Mesenchymal stem cell (in vitro differentiated cells and primary cell): ENCODE data around the gene CCDC195.

Experiments used
- DNase-seq: peaks from one replicate; pipeline ENCODE4 v3.0.0-alpha.2; 2013
- H2AFZ ChIP-seq: one replicate; pipeline ENCODE4 v1.6.1; 2013; ENCODE audit warnings: low read depth, mild to moderate bottlenecking, control low read depth, inconsistent platforms, low read length, moderate library complexity
- H2AK5ac ChIP-seq: 2 replicates; pipeline ENCODE4 v1.6.1; 2013; ENCODE audit warnings: low read length, moderate library complexity, mild to moderate bottlenecking, inconsistent platforms; ENCODE audit not compliant: severe bottlenecking
- H2BK120ac ChIP-seq: one replicate; pipeline ENCODE4 v1.6.1; 2013; ENCODE audit warnings: low read depth, mild to moderate bottlenecking, inconsistent platforms, low read length, moderate library complexity
- H2BK12ac ChIP-seq, 2 experiments: one replicate each; pipeline ENCODE4 v1.6.1; 2013; ENCODE audit warnings: inconsistent platforms in 2 of 2, low read length in 2 of 2, mild to moderate bottlenecking in 2 of 2, moderate library complexity in 2 of 2, control low read depth in 1 of 2
- H2BK15ac ChIP-seq: one replicate; pipeline ENCODE4 v1.6.1; 2013; ENCODE audit warnings: mild to moderate bottlenecking, low read depth, inconsistent platforms; ENCODE audit not compliant: poor library complexity, severe bottlenecking
- H2BK5ac ChIP-seq: 2 replicates; pipeline ENCODE4 v1.6.1; 2013; ENCODE audit warnings: low read depth, mild to moderate bottlenecking, low read length, control low read depth, inconsistent platforms; ENCODE audit not compliant: poor library complexity, severe bottlenecking
- H3K14ac ChIP-seq, 2 experiments: one replicate each; pipeline ENCODE4 v1.6.1; 2013; ENCODE audit warnings: inconsistent platforms in 2 of 2, low read length in 2 of 2, control low read depth in 1 of 2, mild to moderate bottlenecking in 1 of 2, moderate library complexity in 1 of 2
- H3K18ac ChIP-seq, 2 experiments: one replicate each; pipeline ENCODE4 v1.6.1; 2013; ENCODE audit warnings: inconsistent platforms in 2 of 2, low read length in 2 of 2, control low read depth in 1 of 2, low read depth in 1 of 2, mild to moderate bottlenecking in 1 of 2
- H3K23ac ChIP-seq, 2 experiments: one replicate each; pipeline ENCODE4 v1.6.1; 2013; ENCODE audit warnings: inconsistent platforms in 2 of 2, low read length in 2 of 2, mild to moderate bottlenecking in 2 of 2, moderate library complexity in 2 of 2, control low read depth in 1 of 2
- H3K27ac ChIP-seq: 2 replicates; pipeline ENCODE4 v1.5.1; 2013; ENCODE audit warnings: mild to moderate bottlenecking, moderate library complexity, low read length, control low read depth, inconsistent platforms; ENCODE audit not compliant: poor library complexity, severe bottlenecking
- H3K27me3 ChIP-seq, 2 experiments: 2 replicates each; pipeline versions ENCODE4 v1.6.1 to v1.7.0; 2013; ENCODE audit warnings: low read length in 2 of 2, mild to moderate bottlenecking in 2 of 2, moderate library complexity in 2 of 2, control low read depth in 1 of 2, inconsistent platforms in 1 of 2; ENCODE audit not compliant: control insufficient read depth in 1 of 2, insufficient read depth in 1 of 2
- H3K36me3 ChIP-seq, 2 experiments: 2 replicates each; pipeline versions ENCODE4 v1.6.1 to v1.7.0; 2013; ENCODE audit warnings: low read length in 2 of 2, control low read depth in 1 of 2, inconsistent platforms in 1 of 2, low read depth in 1 of 2, mild to moderate bottlenecking in 1 of 2; ENCODE audit not compliant: insufficient read depth in 2 of 2, control insufficient read depth in 1 of 2
- H3K4ac ChIP-seq, 2 experiments: one replicate each; pipeline ENCODE4 v1.6.1; 2013; ENCODE audit warnings: inconsistent platforms in 2 of 2, low read length in 2 of 2, mild to moderate bottlenecking in 2 of 2, moderate library complexity in 2 of 2, control low read depth in 1 of 2, low read depth in 1 of 2
- H3K4me1 ChIP-seq: 2 replicates; pipeline ENCODE4 v1.6.1; 2013; ENCODE audit warnings: low read depth, low read length, control low read depth; ENCODE audit not compliant: control insufficient read depth, insufficient read depth
- H3K4me2 ChIP-seq: 2 replicates; pipeline ENCODE4 v1.6.1; 2013; ENCODE audit warnings: low read length, mild to moderate bottlenecking, inconsistent platforms; ENCODE audit not compliant: poor library complexity, severe bottlenecking
- H3K4me3 ChIP-seq, 2 experiments: 2 replicates each; pipeline versions ENCODE4 v1.5.1 to v1.7.0; 2013; ENCODE audit warnings: low read length in 2 of 2, mild to moderate bottlenecking in 2 of 2, control low read depth in 1 of 2, low read depth in 1 of 2; ENCODE audit not compliant: insufficient read depth in 1 of 2
- H3K79me1 ChIP-seq: replicated peaks from 2 replicates; pipeline ENCODE4 v1.6.1; 2013; ENCODE audit warnings: mild to moderate bottlenecking, control low read depth, low read length, inconsistent platforms; ENCODE audit not compliant: poor library complexity, severe bottlenecking
- H3K9ac ChIP-seq: 2 replicates; pipeline ENCODE4 v1.7.0; 2013; ENCODE audit warnings: mild to moderate bottlenecking, low read length, moderate library complexity
- H3K9me3 ChIP-seq: 2 replicates; pipeline ENCODE4 v1.7.0; 2013; ENCODE audit warnings: mild to moderate bottlenecking, low read length; ENCODE audit not compliant: control insufficient read depth
- H4K8ac ChIP-seq: one replicate; pipeline ENCODE4 v1.6.1; 2013; ENCODE audit warnings: inconsistent platforms, mild to moderate bottlenecking, low read length, moderate library complexity
- H4K91ac ChIP-seq: one replicate; pipeline ENCODE4 v1.6.1; 2013; ENCODE audit warnings: mild to moderate bottlenecking, low read length, inconsistent platforms
- WGBS: methylation state at CpG from one replicate; pipeline ENCODE4 v1.1.7; 2013; ENCODE audit warnings: mixed read lengths; 5-methylcytosine and 5-hydroxymethylcytosine counted together

CCDC195 gene

GRCh38 chr2:224753743-224754540 lies 37.8 kb upstream of the CCDC195 start:
- no peak for DNase-seq
- H3K4ac ChIP-seq = no peak overlapping the region
- H3K9me3 ChIP-seq = peaks cover 13% of the 10 kb centered on the region
- peaks cover 8 to 14% of the 10 kb centered on the region in 2 experiments for H3K36me3 ChIP-seq
- no peak overlapping the region for H2BK12ac ChIP-seq
- H4K8ac ChIP-seq = no peak overlapping the region
- no peak overlapping the region for H3K18ac ChIP-seq
- H2BK120ac ChIP-seq = no peak overlapping the region
- no peak overlapping the region for H2AFZ ChIP-seq
- H2BK5ac ChIP-seq = no peak overlapping the region
- no peak overlapping the region for H3K23ac ChIP-seq
- no peak overlapping the region for H4K91ac ChIP-seq
- H3K27ac ChIP-seq = no peak overlapping the region
- no peak overlapping the region for H2AK5ac ChIP-seq
- no peaks in the 10 kb centered on the region for H3K27me3 ChIP-seq
- no peak overlapping the region for H3K4me2 ChIP-seq
- peak overlapping the region in 1 of 2 experiments; percentile 42 for H3K4me3 ChIP-seq
- no peaks in the 10 kb centered on the region for H3K79me1 ChIP-seq
- H2BK15ac ChIP-seq = no peak overlapping the region
- peak overlapping the region; percentile 88 for H3K9ac ChIP-seq
- WGBS = 100% methylated on average over 1 of the region's 1 CpG
- H3K4me1 ChIP-seq = no peaks in the 10 kb centered on the region
- H3K14ac ChIP-seq = no peak overlapping the region

DNA sequence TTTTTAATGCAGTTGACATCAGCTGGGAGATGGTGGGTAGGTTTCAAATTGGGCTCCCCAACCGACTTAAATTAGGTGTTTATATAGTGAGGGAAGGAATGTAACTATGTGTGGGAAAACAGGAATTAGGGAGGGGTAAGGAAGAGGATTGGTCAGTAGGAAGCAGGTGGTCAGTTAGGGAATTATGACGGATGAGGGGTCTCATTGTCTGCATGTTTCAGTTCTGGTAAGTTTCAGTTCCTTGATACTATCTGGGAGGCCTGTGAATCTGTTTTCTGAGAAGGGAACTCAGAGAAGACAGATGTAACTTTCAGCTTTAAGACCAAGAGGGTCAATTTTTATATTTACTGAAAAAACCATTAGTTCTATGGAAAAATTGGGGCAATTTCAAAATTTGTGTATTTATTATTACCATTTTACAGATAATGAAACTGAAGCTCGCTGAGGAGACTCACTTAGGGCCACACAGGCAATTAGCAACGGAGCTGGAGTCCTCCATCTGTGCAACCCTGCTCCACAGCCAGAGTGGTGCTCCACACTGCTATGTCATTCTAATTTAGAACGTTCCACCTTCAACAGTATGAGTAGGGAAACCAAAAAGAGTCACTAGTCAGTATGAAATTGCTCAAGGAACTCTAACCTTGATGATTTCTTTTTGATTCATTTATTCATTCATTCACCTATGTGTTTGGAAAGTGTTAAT lies 36.0 kb upstream of the CCDC195 start:
- WGBS = 69% methylated on average over 4 of the region's 5 CpGs
- H2BK5ac ChIP-seq = no peak overlapping the region
- no peak overlapping the region for H3K14ac ChIP-seq
- H3K9ac ChIP-seq = no peak overlapping the region
- H3K18ac ChIP-seq = no peak overlapping the region
- no peak for DNase-seq
- H3K9me3 ChIP-seq = no peaks in the 10 kb centered on the region
- H2BK12ac ChIP-seq = no peak overlapping the region
- no peak overlapping the region for H2BK15ac ChIP-seq
- no peak overlapping the region for H2AFZ ChIP-seq
- H3K4me3 ChIP-seq = no peak overlapping the region
- H2AK5ac ChIP-seq = no peak overlapping the region
- no peak overlapping the region for H2BK120ac ChIP-seq
- H3K4me2 ChIP-seq = no peak overlapping the region
- no peaks in the 10 kb centered on the region for H3K79me1 ChIP-seq
- H3K4me1 ChIP-seq = no peaks in the 10 kb centered on the region
- H3K23ac ChIP-seq = no peak overlapping the region
- H3K4ac ChIP-seq = no peak overlapping the region
- H3K36me3 ChIP-seq = no peaks in the 10 kb centered on the region
- H3K27ac ChIP-seq = no peak overlapping the region
- H4K8ac ChIP-seq = no peak overlapping the region
- H3K27me3 ChIP-seq = no peaks in the 10 kb centered on the region
- H4K91ac ChIP-seq = no peak overlapping the region

- H2AFZ ChIP-seq = no peak overlapping the region
- WGBS = no CpG with 5 or more reads among the region's 1 CpG
- no peak overlapping the region for H3K4ac ChIP-seq
- no peak overlapping the region for H3K9ac ChIP-seq
- H2BK15ac ChIP-seq = no peak overlapping the region
- DNase-seq = peak; percentile 5
- H2BK5ac ChIP-seq = no peak overlapping the region
- H3K79me1 ChIP-seq = no peaks in the 10 kb centered on the region
- no peaks in the 10 kb centered on the region for H3K27me3 ChIP-seq
- H3K4me2 ChIP-seq = no peak overlapping the region
- no peak overlapping the region for H4K91ac ChIP-seq
- no peak overlapping the region for H2BK12ac ChIP-seq
- no peak overlapping the region for H3K27ac ChIP-seq
- no peak overlapping the region for H2AK5ac ChIP-seq
- no peak overlapping the region for H2BK120ac ChIP-seq
- H4K8ac ChIP-seq = no peak overlapping the region
- no peaks in the 10 kb centered on the region for H3K4me1 ChIP-seq
- no peak overlapping the region for H3K23ac ChIP-seq
- no peak overlapping the region for H3K14ac ChIP-seq
- H3K9me3 ChIP-seq = no peaks in the 10 kb centered on the region
- H3K18ac ChIP-seq = no peak overlapping the region
- H3K4me3 ChIP-seq = no peak overlapping the region
- H3K36me3 ChIP-seq = no peaks in the 10 kb centered on the region
These were observed 33.0 kb upstream of the CCDC195 start for GRCh38 chr2:224749136-224749535.

DNA sequence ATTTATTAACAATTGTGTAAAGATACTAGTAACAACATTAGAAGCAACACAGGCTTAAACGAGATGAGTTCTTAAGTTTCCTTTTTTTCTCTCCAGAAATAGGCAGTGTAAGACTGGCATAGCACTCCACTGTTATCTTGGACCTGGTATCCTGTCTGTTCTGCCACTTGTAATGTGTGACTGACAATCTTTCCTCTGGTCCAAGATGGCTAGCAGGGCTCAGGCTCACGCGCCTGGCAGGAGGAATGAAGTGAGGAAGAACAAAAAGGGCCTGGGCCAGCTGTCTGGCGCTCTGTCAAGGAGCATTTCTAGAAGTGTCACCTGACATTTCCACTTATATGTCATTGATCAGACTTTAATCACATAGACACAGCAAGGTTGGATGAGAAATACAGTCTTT lies 31.6 kb upstream of the CCDC195 start:
- H3K4me3 ChIP-seq = no peak overlapping the region
- no peak overlapping the region for H3K4me2 ChIP-seq
- H3K27ac ChIP-seq = no peak overlapping the region
- H3K9me3 ChIP-seq = no peaks in the 10 kb centered on the region
- WGBS = 75% methylated on average over 2 of the region's 4 CpGs
- H2BK15ac ChIP-seq = no peak overlapping the region
- no peak overlapping the region for H4K91ac ChIP-seq
- no peak overlapping the region for H3K14ac ChIP-seq
- H2BK5ac ChIP-seq = no peak overlapping the region
- no peak overlapping the region for H3K18ac ChIP-seq
- no peak overlapping the region for H2AK5ac ChIP-seq
- H2BK120ac ChIP-seq = no peak overlapping the region
- H2AFZ ChIP-seq = no peak overlapping the region
- H3K23ac ChIP-seq = no peak overlapping the region
- H3K4ac ChIP-seq = no peak overlapping the region
- H3K27me3 ChIP-seq = no peaks in the 10 kb centered on the region
- no peaks in the 10 kb centered on the region for H3K36me3 ChIP-seq
- DNase-seq = no peak
- H4K8ac ChIP-seq = no peak overlapping the region
- no peak overlapping the region for H3K9ac ChIP-seq
- H3K4me1 ChIP-seq = no peaks in the 10 kb centered on the region
- H3K79me1 ChIP-seq = no peaks in the 10 kb centered on the region
- H2BK12ac ChIP-seq = no peak overlapping the region
